Skeletal muscle satellite cell (primary cell): ENCODE measurements around the gene SMIM44. TPM values are rescaled to one million over a fixed set of nuclear protein-coding genes. Genes with fewer than 3 reads are reported as not detected.
"Not testable (repeated sequence)": the region's sequence is repeated elsewhere in the genome, so short reads cannot be mapped to it uniquely, and the experiment has no call there.

Experiments
- H3K27me3 ChIP-seq: 2 replicates; pipeline ENCODE4 v1.7.0; 2013; ENCODE audit warnings: low read length; ENCODE audit not compliant: control insufficient read depth, insufficient read depth
- H3K36me3 ChIP-seq: 2 replicates; pipeline ENCODE4 v1.7.0; 2013; ENCODE audit warnings: mild to moderate bottlenecking, control low read depth, low read length; ENCODE audit not compliant: insufficient read depth
- H3K4me1 ChIP-seq: 2 replicates; pipeline ENCODE4 v1.7.0; 2013; ENCODE audit warnings: low read length; ENCODE audit not compliant: control insufficient read depth, insufficient read depth
- H3K4me2 ChIP-seq: 2 replicates; pipeline ENCODE4 v1.7.0; 2013; ENCODE audit warnings: mild to moderate bottlenecking, low read length
- H3K4me3 ChIP-seq: 2 replicates; pipeline ENCODE4 v1.7.0; 2013; ENCODE audit warnings: low read length
- H3K9ac ChIP-seq: 2 replicates; pipeline ENCODE4 v1.7.0; 2013; ENCODE audit warnings: mild to moderate bottlenecking, low read depth, low read length, moderate library complexity
- H3K9me3 ChIP-seq: replicated peaks from 2 replicates; pipeline ENCODE4 v1.7.0; 2013; ENCODE audit warnings: mild to moderate bottlenecking, control low read depth, low read length
- total RNA-seq: library from RNA; depleted of rRNA; stranded (reverse); fragments of >200 nt; gene quantifications from 2 replicates; pipeline ENCODE4 v1.2.3, GENCODE V29; 2012; rRNA removed

Gene SMIM44
- total RNA-seq, result not detected in 2 replicates

GRCh38 chr19:3483226-3483628 lies at the start of gene SMIM44:
Gene SMIM44 (minus strand): TSS chr19:3483441. CDS start chr19:3483403, 38 bp downstream.
- peaks cover 37% of the 10 kb centered on the region for H3K27me3 ChIP-seq
- H3K9ac ChIP-seq, result no peak within 1 kb of the TSS

GRCh38 chr19:3533033-3533432 lies 49.8 kb upstream of the SMIM44 start:
- Histone ChIP-seq H3K27me3 (no peaks in the 10 kb centered on the region), H3K9me3 (no peaks in the 10 kb centered on the region), H3K9ac (no peak overlapping the region), H3K4me1 (peaks cover 5% of the 10 kb centered on the region), H3K4me2 (no peak overlapping the region), H3K36me3 (peaks cover 47% of the 10 kb centered on the region), H3K4me3 (no peak overlapping the region)

More at GRCh38 chr19:3483226-3483628, at the start of gene SMIM44:
- Histone ChIP-seq H3K4me1 (no peaks in the 10 kb centered on the region), H3K9me3 (no peaks in the 10 kb centered on the region), H3K4me3 (no peak within 1 kb of the TSS), H3K36me3 (no peaks in the 10 kb centered on the region), H3K4me2 (no peak within 1 kb of the TSS)

- H3K36me3 ChIP-seq, result peaks cover 52% of the 10 kb centered on the region
- no peaks in the 10 kb centered on the region for H3K27me3 ChIP-seq
- H3K9me3 ChIP-seq, result no peaks in the 10 kb centered on the region
- no peak overlapping the region for H3K4me2 ChIP-seq
- peaks cover 5% of the 10 kb centered on the region for H3K4me1 ChIP-seq
- H3K4me3 ChIP-seq, result no peak overlapping the region
- H3K9ac ChIP-seq, result no peak overlapping the region
These were observed 49.0 kb upstream of the SMIM44 start for GRCh38 chr19:3532154-3532786.

GRCh38 chr19:3531716-3532115 lies 48.5 kb upstream of the SMIM44 start:
- no peak overlapping the region for H3K4me3 ChIP-seq
- H3K9me3 ChIP-seq, result no peaks in the 10 kb centered on the region
- no peaks in the 10 kb centered on the region for H3K27me3 ChIP-seq
- H3K4me1 ChIP-seq, result peaks cover 5% of the 10 kb centered on the region
- H3K9ac ChIP-seq, result no peak overlapping the region
- H3K36me3 ChIP-seq, result peaks cover 58% of the 10 kb centered on the region
- no peak overlapping the region for H3K4me2 ChIP-seq

- Histone ChIP-seq H3K4me1 (no peaks in the 10 kb centered on the region), H3K9me3 (no peaks in the 10 kb centered on the region), H3K27me3 (no peaks in the 10 kb centered on the region), H3K4me2 (no peak overlapping the region), H3K9ac (no peak overlapping the region), H3K4me3 (no peak overlapping the region), H3K36me3 (peaks cover 59% of the 10 kb centered on the region)
These were observed 47.1 kb upstream of the SMIM44 start for GRCh38 chr19:3530389-3530788.

GRCh38 chr19:3529299-3529698 lies 46.1 kb upstream of the SMIM44 start:
- not testable (repeated sequence) for H3K9ac ChIP-seq, H3K4me1 ChIP-seq, H3K27me3 ChIP-seq, H3K4me3 ChIP-seq, H3K9me3 ChIP-seq, H3K4me2 ChIP-seq
- peaks cover 56% of the 10 kb centered on the region for H3K36me3 ChIP-seq

- no peaks in the 10 kb centered on the region for H3K9me3 ChIP-seq
- H3K4me2 ChIP-seq, result no peak overlapping the region
- H3K27me3 ChIP-seq, result no peaks in the 10 kb centered on the region
- H3K4me3 ChIP-seq, result no peak overlapping the region
- no peak overlapping the region for H3K9ac ChIP-seq
- H3K36me3 ChIP-seq, result peaks cover 58% of the 10 kb centered on the region
- no peaks in the 10 kb centered on the region for H3K4me1 ChIP-seq
These were observed 45.4 kb upstream of the SMIM44 start for GRCh38 chr19:3528539-3529211.

GRCh38 chr19:3528080-3528479 lies 44.8 kb upstream of the SMIM44 start:
- Histone ChIP-seq H3K4me1 (no peaks in the 10 kb centered on the region), H3K27me3 (no peaks in the 10 kb centered on the region), H3K4me2 (no peak overlapping the region), H3K4me3 (no peak overlapping the region), H3K9me3 (no peaks in the 10 kb centered on the region), H3K9ac (no peak overlapping the region), H3K36me3 (peaks cover 58% of the 10 kb centered on the region)

GRCh38 chr19:3527238-3527910 lies 44.1 kb upstream of the SMIM44 start:
- H3K27me3 ChIP-seq, result no peaks in the 10 kb centered on the region
- H3K4me3 ChIP-seq, result no peak overlapping the region
- no peaks in the 10 kb centered on the region for H3K9me3 ChIP-seq
- H3K9ac ChIP-seq, result no peak overlapping the region
- H3K36me3 ChIP-seq, result peaks cover 54% of the 10 kb centered on the region
- no peak overlapping the region for H3K4me2 ChIP-seq
- H3K4me1 ChIP-seq, result no peaks in the 10 kb centered on the region

GRCh38 chr19:3526507-3527237 lies 43.4 kb upstream of the SMIM44 start:
- H3K9me3 ChIP-seq, result no peaks in the 10 kb centered on the region
- no peaks in the 10 kb centered on the region for H3K27me3 ChIP-seq
- H3K4me2 ChIP-seq, result no peak overlapping the region
- no peak overlapping the region for H3K9ac ChIP-seq
- no peaks in the 10 kb centered on the region for H3K4me1 ChIP-seq
- H3K4me3 ChIP-seq, result no peak overlapping the region
- peaks cover 53% of the 10 kb centered on the region for H3K36me3 ChIP-seq

- no peak overlapping the region for H3K4me3 ChIP-seq
- H3K36me3 ChIP-seq, result peaks cover 47% of the 10 kb centered on the region
- no peaks in the 10 kb centered on the region for H3K27me3 ChIP-seq
- no peak overlapping the region for H3K9ac ChIP-seq
- no peaks in the 10 kb centered on the region for H3K9me3 ChIP-seq
- H3K4me1 ChIP-seq, result no peaks in the 10 kb centered on the region
- H3K4me2 ChIP-seq, result no peak overlapping the region
These were observed 41.7 kb upstream of the SMIM44 start for GRCh38 chr19:3524904-3525451.
